Transverse colon (tissue), 4 donors: ENCODE measurements around the gene PFN2. TPM values are rescaled to one million over a fixed set of nuclear protein-coding genes. Genes with fewer than 3 reads are reported as not detected.

Experiments used
- DNase-seq: peaks from one replicate; pipeline ENCODE4 v3.0.0-alpha.2; 2019
- H3K27ac ChIP-seq, 4 donors: fragments of 200-600 bp; sonication (generic); 2 replicates each; pipeline ENCODE4 v1.5.1; 2016 to 2018; ENCODE audit warnings: inconsistent platforms in 4 of 4
- H3K27me3 ChIP-seq: fragments of 200-600 bp; sonication (generic); 2 replicates; pipeline ENCODE4 v1.5.1; 2017; ENCODE audit warnings: inconsistent platforms
- H3K36me3 ChIP-seq, 4 donors: fragments of 200-600 bp; sonication (generic); 2 replicates each; pipeline ENCODE4 v1.5.1; 2017 to 2019; ENCODE audit warnings: inconsistent platforms in 4 of 4
- H3K4me1 ChIP-seq, 4 donors: fragments of 200-600 bp; sonication (generic); 2 replicates each; pipeline ENCODE4 v1.5.1; 2017 to 2020; ENCODE audit warnings: inconsistent platforms in 4 of 4
- H3K4me3 ChIP-seq, 4 donors: fragments of 200-600 bp; sonication (generic); 1 replicate in 1 of 4; 2 replicates in 3 of 4; pipeline versions ENCODE4 v1.5.1 to v1.6.1; 2017 to 2019; ENCODE audit warnings: inconsistent platforms in 4 of 4
- H3K9me3 ChIP-seq, 2 donors: fragments of 200-600 bp; sonication (generic); 2 replicates each; pipeline ENCODE4 v1.5.1; 2017 to 2019; ENCODE audit warnings: inconsistent platforms in 2 of 2
- EP300 ChIP-seq: sonication (generic); formaldehyde crosslinking; IDR thresholded peaks from one replicate; pipeline ENCODE4 v1.6.1; 2017; ENCODE audit warnings: antibody characterized with exemption, low read depth
- POLR2A ChIP-seq: fragments of 450-650 bp; IDR thresholded peaks from one replicate; pipeline ENCODE4 v1.6.1; 2016; ENCODE audit warnings: antibody characterized with exemption, mild to moderate bottlenecking, moderate library complexity
- POLR2AphosphoS5 ChIP-seq, 3 donors: sonication (generic); formaldehyde crosslinking; IDR thresholded peaks; one replicate each; pipeline ENCODE4 v1.6.1; 2016; ENCODE audit warnings: antibody characterized with exemption in 3 of 3
- WGBS, 2 donors: methylation state at CpG; one replicate each; pipeline ENCODE4 v1.1.5; 2018; ENCODE audit warnings: low coverage in 1 of 2; 5-methylcytosine and 5-hydroxymethylcytosine counted together
- in situ Hi-C, 4 donors: fragments of 200-750 bp; cut with MboI; loops; one replicate each; pipeline versions ENCODE4 v1.15.0 to v1.15.1; 2017; ENCODE audit warnings: low sequenced_read_pairs in 3 of 4, low pct_ligation_motif_present in 1 of 4, low pct_unique_long_range_greater_than_20kb in 1 of 4
- intact Hi-C: fragments of 100-400 bp; cut with DNase I; formaldehyde crosslinking; loops from one replicate; pipeline ENCODE4 v1.15.1; 2023; ENCODE audit warnings: low total_unique reads
- total RNA-seq, 4 donors: library from RNA; depleted of rRNA; stranded (reverse); fragments of >200 nt; gene quantifications; one replicate each; pipeline ENCODE4 v1.1.0, GENCODE V29; 2016
- TF ChIP-seq, protein P1 (sequence below), 5 experiments: fragments of 200-600 bp in 3 of 5; fragments of 450-650 bp in 2 of 5; sonication (generic) in 3 of 5; IDR thresholded peaks; 1 replicate in 2 of 5; 2 replicates in 3 of 5; pipeline ENCODE4 v1.5.1; 2016 to 2017; ENCODE audit warnings: antibody characterized with exemption in 5 of 5, inconsistent platforms in 3 of 5, mild to moderate bottlenecking in 2 of 5, moderate library complexity in 1 of 5

PFN2 gene, protein sequence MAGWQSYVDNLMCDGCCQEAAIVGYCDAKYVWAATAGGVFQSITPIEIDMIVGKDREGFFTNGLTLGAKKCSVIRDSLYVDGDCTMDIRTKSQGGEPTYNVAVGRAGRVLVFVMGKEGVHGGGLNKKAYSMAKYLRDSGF
- total RNA-seq: 10 to 100 TPM; 14.1 to 49.1 (median 42.6) TPM

GRCh38 chr3:149970716-149971402 lies at the start of gene PFN2:
Gene PFN2 (minus strand): TSS chr3:149970895. CDS start chr3:149970856, 39 bp downstream.
- intact Hi-C loops (no loop called here), in situ Hi-C loops (loop anchor here (25.0 kb wide), 4 partner anchors 216 to 541 kb away; partner anchors contain the start of gene TSC22D2 (in 1 of the 4))
- Histone ChIP-seq H3K4me3 (peak within 1 kb of the TSS; percentile 48 to 98 (median 92)), H3K4me1 (peaks cover 0 to 33% (median 22%) of the 10 kb centered on the region in 4 donors), H3K27me3 (peaks cover 3% of the 10 kb centered on the region), H3K27ac (peak within 1 kb of the TSS; percentile 89 to 98 (median 94)), H3K36me3 (no peaks in the 10 kb centered on the region), H3K9me3 (no peaks in the 10 kb centered on the region)
- peak; percentile 70 for DNase-seq
- TF ChIP-seq EP300 (no peak), POLR2AphosphoS5 (IDR thresholded peaks at IDR 0.05) (peak in 2 of 3 donors; percentile 70 to 72), POLR2A (peak; percentile 34)
- 2% methylated on average over 24 of the region's 102 CpGs; no CpG with 5 or more reads in 1 of the 2 donors for WGBS, 2 donors

DNA sequence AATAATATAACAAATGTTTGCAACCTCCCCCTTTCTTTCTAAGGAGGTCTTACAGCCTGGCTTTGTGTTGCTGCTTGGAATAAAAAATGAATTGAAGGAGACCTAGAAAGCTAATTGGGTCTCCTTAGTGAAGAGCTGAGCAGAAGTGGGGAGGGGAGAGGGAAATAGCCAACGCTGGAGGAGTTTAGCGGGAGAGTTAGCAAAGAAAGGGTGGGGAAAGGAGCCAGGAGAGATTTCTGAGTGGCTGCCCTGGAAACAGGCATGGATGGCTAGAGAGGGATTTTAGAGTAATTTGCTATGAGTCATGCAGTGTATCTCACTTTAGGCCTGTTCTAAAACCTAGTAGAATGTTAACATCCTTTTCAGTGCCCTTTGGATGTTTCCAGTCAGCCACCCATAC lies 45.2 kb upstream of the PFN2 start:
- H3K36me3 ChIP-seq: no peaks in the 10 kb centered on the region
- TF ChIP-seq POLR2AphosphoS5 (IDR thresholded peaks at IDR 0.05): no peak
- TF ChIP-seq POLR2A: no peak
- TF ChIP-seq, protein P1, sequence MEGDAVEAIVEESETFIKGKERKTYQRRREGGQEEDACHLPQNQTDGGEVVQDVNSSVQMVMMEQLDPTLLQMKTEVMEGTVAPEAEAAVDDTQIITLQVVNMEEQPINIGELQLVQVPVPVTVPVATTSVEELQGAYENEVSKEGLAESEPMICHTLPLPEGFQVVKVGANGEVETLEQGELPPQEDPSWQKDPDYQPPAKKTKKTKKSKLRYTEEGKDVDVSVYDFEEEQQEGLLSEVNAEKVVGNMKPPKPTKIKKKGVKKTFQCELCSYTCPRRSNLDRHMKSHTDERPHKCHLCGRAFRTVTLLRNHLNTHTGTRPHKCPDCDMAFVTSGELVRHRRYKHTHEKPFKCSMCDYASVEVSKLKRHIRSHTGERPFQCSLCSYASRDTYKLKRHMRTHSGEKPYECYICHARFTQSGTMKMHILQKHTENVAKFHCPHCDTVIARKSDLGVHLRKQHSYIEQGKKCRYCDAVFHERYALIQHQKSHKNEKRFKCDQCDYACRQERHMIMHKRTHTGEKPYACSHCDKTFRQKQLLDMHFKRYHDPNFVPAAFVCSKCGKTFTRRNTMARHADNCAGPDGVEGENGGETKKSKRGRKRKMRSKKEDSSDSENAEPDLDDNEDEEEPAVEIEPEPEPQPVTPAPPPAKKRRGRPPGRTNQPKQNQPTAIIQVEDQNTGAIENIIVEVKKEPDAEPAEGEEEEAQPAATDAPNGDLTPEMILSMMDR (IDR thresholded peaks at IDR 0.05): no peak
- TF ChIP-seq EP300: no peak
- DNase-seq: no peak
- no peaks in the 10 kb centered on the region for H3K27me3 ChIP-seq
- no peak overlapping the region for H3K4me3 ChIP-seq
- in situ Hi-C loops (no loop called here), intact Hi-C loops (loop anchor here (10.0 kb wide), 1 partner anchor 119 kb away; no protein-coding TSS in a partner anchor)
- no peaks in the 10 kb centered on the region for H3K9me3 ChIP-seq
- 84 to 100% methylated on average over 2 of the region's 2 CpGs for WGBS, 2 donors
- no peaks in the 10 kb centered on the region for H3K4me1 ChIP-seq
- H3K27ac ChIP-seq: no peak overlapping the region

- Histone ChIP-seq H3K9me3 (no peaks in the 10 kb centered on the region), H3K36me3 (no peaks in the 10 kb centered on the region), H3K27me3 (no peaks in the 10 kb centered on the region), H3K4me1 (no peaks in the 10 kb centered on the region), H3K4me3 (no peak overlapping the region), H3K27ac (no peak overlapping the region)
- TF ChIP-seq POLR2AphosphoS5 (IDR thresholded peaks at IDR 0.05) (no peak), POLR2A (no peak), EP300 (no peak)
- TF ChIP-seq, protein P1 (IDR thresholded peaks at IDR 0.05): no peak
- no peak for DNase-seq
- intact Hi-C loops (loop anchor here (10.0 kb wide), 1 partner anchor 120 kb away; no protein-coding TSS in a partner anchor), in situ Hi-C loops (no loop called here)
These were observed 44.1 kb upstream of the PFN2 start for GRCh38 chr3:150014782-150015181.

GRCh38 chr3:150013801-150014200 lies 43.1 kb upstream of the PFN2 start:
- H3K4me3 ChIP-seq: no peak overlapping the region
- intact Hi-C loops: loop anchor here (10.0 kb wide), 1 partner anchor 121 kb away; no protein-coding TSS in a partner anchor
- in situ Hi-C loops: no loop called here
- no peak for TF ChIP-seq POLR2A
- TF ChIP-seq, protein P1 (IDR thresholded peaks at IDR 0.05): no peak
- no peak for TF ChIP-seq POLR2AphosphoS5 (IDR thresholded peaks at IDR 0.05)
- no peak for TF ChIP-seq EP300
- H3K27me3 ChIP-seq: no peaks in the 10 kb centered on the region
- H3K27ac ChIP-seq: no peak overlapping the region
- no peaks in the 10 kb centered on the region for H3K4me1 ChIP-seq
- WGBS, 2 donors: 95 to 100% methylated on average over 1 to 2 of the region's 2 CpGs
- no peaks in the 10 kb centered on the region for H3K9me3 ChIP-seq
- no peak for DNase-seq
- no peaks in the 10 kb centered on the region for H3K36me3 ChIP-seq
